ENCODE measurements around the gene CDH4. TPM values are rescaled to one million over a fixed set of nuclear protein-coding genes. Genes with fewer than 3 reads are reported as not detected.

CDH4 gene
- total RNA-seq, 2 donors from 2014 or later: 0.07 to 0.94 TPM

- Histone ChIP-seq H3K27ac (no peak overlapping the region), H3K27me3 (no peaks in the 10 kb centered on the region), H3K36me3 (no peaks in the 10 kb centered on the region)
Observed at GRCh38 chr20:61799394-61799923, 547.4 kb downstream of the CDH4 start.

GRCh38 chr20:61799928-61800327 is 547.9 kb downstream of the CDH4 start:
- H3K9me3 ChIP-seq: no peaks in the 10 kb centered on the region
- no peaks in the 10 kb centered on the region for H3K27me3 ChIP-seq
- H3K4me1 ChIP-seq: peaks cover 0 to 6% of the 10 kb centered on the region in 2 donors
- no peaks in the 10 kb centered on the region for H3K36me3 ChIP-seq
- no peak for DNase-seq (ENCODE audit: low spot score)
- no peak overlapping the region for H3K27ac ChIP-seq
- no peak for TF ChIP-seq CTCF (IDR thresholded peaks at IDR 0.05)
- H3K4me3 ChIP-seq: no peak overlapping the region

More at GRCh38 chr20:61799394-61799923, 547.4 kb downstream of the CDH4 start:
- no peak for DNase-seq (ENCODE audit: low spot score)
- no peak for TF ChIP-seq CTCF (IDR thresholded peaks at IDR 0.05)
- Histone ChIP-seq H3K4me3 (no peak overlapping the region), H3K9me3 (no peaks in the 10 kb centered on the region), H3K4me1 (peaks cover 0 to 6% of the 10 kb centered on the region in 2 donors)

GRCh38 chr20:61800359-61801064 is 548.5 kb downstream of the CDH4 start:
- no peak for DNase-seq (ENCODE audit: low spot score)
- Histone ChIP-seq H3K27me3 (no peaks in the 10 kb centered on the region), H3K9me3 (no peaks in the 10 kb centered on the region), H3K27ac (no peak overlapping the region), H3K36me3 (no peaks in the 10 kb centered on the region), H3K4me3 (no peak overlapping the region), H3K4me1 (peaks cover 0 to 6% of the 10 kb centered on the region in 2 donors)
- TF ChIP-seq CTCF (IDR thresholded peaks at IDR 0.05): no peak

- DNase-seq (ENCODE audit: low spot score): no peak
- no peak for TF ChIP-seq CTCF (IDR thresholded peaks at IDR 0.05)
- no peaks in the 10 kb centered on the region for H3K27me3 ChIP-seq
Observed at GRCh38 chr20:61801065-61801360, 549.0 kb downstream of the CDH4 start.

GRCh38 chr20:61801428-61801827 is 549.4 kb downstream of the CDH4 start:
- H3K27me3 ChIP-seq: no peaks in the 10 kb centered on the region
- no peak for DNase-seq (ENCODE audit: low spot score)
- no peak for TF ChIP-seq CTCF (IDR thresholded peaks at IDR 0.05)

More at GRCh38 chr20:61801065-61801360, 549.0 kb downstream of the CDH4 start:
- H3K27ac ChIP-seq: no peak overlapping the region
- H3K4me1 ChIP-seq: peaks cover 0 to 6% of the 10 kb centered on the region in 2 donors
- no peaks in the 10 kb centered on the region for H3K9me3 ChIP-seq
- no peak overlapping the region for H3K4me3 ChIP-seq
- no peaks in the 10 kb centered on the region for H3K36me3 ChIP-seq

More at GRCh38 chr20:61801428-61801827, 549.4 kb downstream of the CDH4 start:
- Histone ChIP-seq H3K27ac (no peak overlapping the region), H3K4me1 (peaks cover 0 to 6% of the 10 kb centered on the region in 2 donors), H3K36me3 (no peaks in the 10 kb centered on the region), H3K9me3 (no peaks in the 10 kb centered on the region), H3K4me3 (no peak overlapping the region)
